SK-MEL-5 (cell line): ENCODE measurements around the gene CHERP. TPM values are rescaled to one million over a fixed set of nuclear protein-coding genes. Genes with fewer than 3 reads are reported as not detected.

Source experiments
- DNase-seq: peaks from one replicate; pipeline ENCODE4 v3.0.0-alpha.2; 2016; ENCODE audit warnings: low read depth, low spot score
- in situ Hi-C: cut with HindIII; loops from 2 replicates; pipeline ENCODE4 v1.10.0; 2016; ENCODE audit warnings: low sequenced_read_pairs, high pct_unique_total_duplicates, low pct_unique_long_range_greater_than_20kb
- small RNA-seq, 2 experiments: library from RNA; depleted of rRNA; stranded (forward); fragments of <200 nt; gene quantifications; one replicate each; pipeline ENCODE3, GENCODE V24; 2014
- total RNA-seq: library from RNA; depleted of rRNA; stranded (reverse); fragments of >200 nt; shearing (Covaris generic); gene quantifications from 2 replicates; pipeline ENCODE4 v1.2.3, GENCODE V29; 2014; rRNA removed

CHERP gene
- total RNA-seq, 1 experiment from 2014 or later, result 2.0 TPM

GRCh38 chr19:16470911-16471811 lies 71.1 kb downstream of the CHERP start:
- in situ Hi-C loops, result no loop called here
- no peak for DNase-seq

- in situ Hi-C loops, result no loop called here
- DNase-seq, result no peak
Observed at GRCh38 chr19:16470541-16470910, 71.7 kb downstream of the CHERP start.

Small RNAs within 50 kb of the gene (small RNA-seq; reads per million reads assigned to genes)
- 0 reads per million in 2 experiments for gene RN7SL146P

Other genes starting within 250 kb of the CHERP start
- 1.5 and 2.5 TPM in 2 replicates for gene KLF2, start 217.6 kb downstream of the CHERP start, total RNA-seq
- 4.7 and 4.8 TPM in 2 replicates for gene EPS15L1, start 70.5 kb downstream of the CHERP start, total RNA-seq
- 0.29 and 0.53 TPM in 2 replicates for gene CALR3, start 46.3 kb downstream of the CHERP start, total RNA-seq
- 2.2 and 2.6 TPM in 2 replicates for gene C19orf44, start 46.0 kb downstream of the CHERP start, total RNA-seq
- gene SLC35E1, start 30.0 kb upstream of the CHERP start, total RNA-seq, result 19.8 and 26.9 TPM in 2 replicates
- gene MED26, start 85.8 kb upstream of the CHERP start, total RNA-seq, result 4.8 and 5.5 TPM in 2 replicates
- gene SMIM7, start 117.7 kb upstream of the CHERP start, total RNA-seq, result 80.3 and 90.8 TPM in 2 replicates
- gene TMEM38A, start 118.7 kb upstream of the CHERP start, total RNA-seq, result 0.24 and 0.27 TPM in 2 replicates
- 0.16 and 0.21 TPM in 2 replicates for gene NWD1, start 177.4 kb upstream of the CHERP start, total RNA-seq